Measurements from ENCODE around the gene HOXD4. TPM values are rescaled to one million over a fixed set of nuclear protein-coding genes. Genes with fewer than 3 reads are reported as not detected.
A peak's percentile ranks its signal among the peaks of the same experiment; 100 is the strongest.

Gene HOXD4
- total RNA-seq, 4 donors from 2014 or later: 2.2 to 25.5 (median 15.3) TPM

DNA sequence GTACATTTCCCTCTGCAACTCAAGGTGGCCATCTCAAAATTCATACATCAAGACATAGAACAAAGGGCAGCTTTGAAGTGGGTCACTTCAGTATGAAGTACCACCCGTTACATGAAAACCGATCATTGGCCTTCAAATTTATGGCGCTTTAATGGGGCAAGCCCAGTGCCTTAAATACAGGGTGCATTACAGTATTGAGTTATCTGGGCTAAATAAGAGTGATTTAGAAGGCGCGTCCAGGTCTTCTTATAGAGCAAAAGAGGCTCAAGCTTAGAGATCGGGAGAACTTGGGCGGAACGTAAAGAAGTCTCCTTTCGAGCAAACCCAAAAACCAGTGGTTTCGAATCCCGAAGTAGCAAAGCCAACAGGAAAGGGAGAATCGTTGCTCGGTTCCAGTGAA is 12.9 kb downstream of the HOXD4 start:
- TF ChIP-seq, protein P1, sequence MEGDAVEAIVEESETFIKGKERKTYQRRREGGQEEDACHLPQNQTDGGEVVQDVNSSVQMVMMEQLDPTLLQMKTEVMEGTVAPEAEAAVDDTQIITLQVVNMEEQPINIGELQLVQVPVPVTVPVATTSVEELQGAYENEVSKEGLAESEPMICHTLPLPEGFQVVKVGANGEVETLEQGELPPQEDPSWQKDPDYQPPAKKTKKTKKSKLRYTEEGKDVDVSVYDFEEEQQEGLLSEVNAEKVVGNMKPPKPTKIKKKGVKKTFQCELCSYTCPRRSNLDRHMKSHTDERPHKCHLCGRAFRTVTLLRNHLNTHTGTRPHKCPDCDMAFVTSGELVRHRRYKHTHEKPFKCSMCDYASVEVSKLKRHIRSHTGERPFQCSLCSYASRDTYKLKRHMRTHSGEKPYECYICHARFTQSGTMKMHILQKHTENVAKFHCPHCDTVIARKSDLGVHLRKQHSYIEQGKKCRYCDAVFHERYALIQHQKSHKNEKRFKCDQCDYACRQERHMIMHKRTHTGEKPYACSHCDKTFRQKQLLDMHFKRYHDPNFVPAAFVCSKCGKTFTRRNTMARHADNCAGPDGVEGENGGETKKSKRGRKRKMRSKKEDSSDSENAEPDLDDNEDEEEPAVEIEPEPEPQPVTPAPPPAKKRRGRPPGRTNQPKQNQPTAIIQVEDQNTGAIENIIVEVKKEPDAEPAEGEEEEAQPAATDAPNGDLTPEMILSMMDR (IDR thresholded peaks at IDR 0.05): no peak
- TF ChIP-seq EP300 (IDR thresholded peaks at IDR 0.05; ENCODE audit: low read depth) (no peak), POLR2AphosphoS5 (IDR thresholded peaks at IDR 0.05) (no peak), POLR2A (IDR thresholded peaks at IDR 0.05) (no peak)
- no peaks in the 10 kb centered on the region for H3K9me3 ChIP-seq
- intact Hi-C loops (cut with DNase I; ENCODE audit: low total_unique reads): no loop called here
- H3K27me3 ChIP-seq: peaks cover 73% of the 10 kb centered on the region
- in situ Hi-C loops (cut with MboI; ENCODE audit: low pct_ligation_motif_present in 1 of 4, low pct_unique_long_range_greater_than_20kb in 1 of 4, low sequenced_read_pairs in 3 of 4): no loop called here
- H3K4me1 ChIP-seq: peaks cover 4 to 30% (median 14%) of the 10 kb centered on the region in 4 donors
- no peak overlapping the region for H3K27ac ChIP-seq
- WGBS, 2 donors (ENCODE audit: low coverage in 1 of 2): 61 to 62% methylated on average over 9 to 13 of the region's 13 CpGs
- no peak overlapping the region for H3K4me3 ChIP-seq
- DNase-seq: no peak
- H3K36me3 ChIP-seq: no peaks in the 10 kb centered on the region

DNA sequence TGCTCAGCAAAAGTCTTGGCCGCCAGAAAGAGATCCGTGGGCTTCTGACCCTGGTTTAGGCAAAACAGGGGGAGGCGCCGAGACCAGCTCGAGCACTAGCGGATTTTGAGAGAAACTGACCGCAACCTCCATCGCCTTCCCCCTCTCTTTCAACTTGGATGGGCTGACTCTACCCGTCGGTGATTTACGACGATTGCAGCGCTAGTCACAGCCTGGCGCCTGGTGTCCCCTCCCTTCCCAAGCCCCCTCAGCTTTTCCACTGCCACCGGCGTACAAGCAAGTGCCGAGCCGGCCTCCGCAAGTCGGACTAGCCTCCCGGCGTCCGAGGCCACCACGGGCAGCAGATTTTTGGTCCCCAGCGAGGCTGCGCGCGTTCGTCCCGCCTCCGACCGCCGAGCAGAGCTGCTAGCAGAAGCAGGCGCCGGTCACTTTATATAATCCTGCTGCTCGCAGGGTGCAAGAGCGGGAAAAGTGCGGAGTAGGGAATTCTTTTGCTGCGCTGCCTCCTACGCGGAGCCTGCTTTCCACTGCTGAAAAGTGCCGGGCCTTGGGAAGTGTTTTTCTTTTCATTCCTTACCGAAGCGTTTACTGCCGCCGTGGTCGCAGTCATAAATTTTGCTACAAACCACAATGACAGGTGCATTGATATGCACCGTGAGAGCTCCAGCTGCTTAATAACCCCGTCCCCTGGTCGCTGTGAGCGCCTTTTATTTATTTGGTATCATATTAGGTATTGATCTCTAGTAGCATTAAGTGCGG is 13.4 kb downstream of the HOXD4 start:
- Histone ChIP-seq H3K27me3 (peaks cover 67% of the 10 kb centered on the region), H3K9me3 (no peaks in the 10 kb centered on the region), H3K27ac (no peak overlapping the region), H3K36me3 (no peaks in the 10 kb centered on the region), H3K4me1 (peaks cover 0 to 25% (median 10%) of the 10 kb centered on the region in 4 donors), H3K4me3 (peak overlapping the region in 1 of 4 donors; percentile 24)
- in situ Hi-C loops (cut with MboI; ENCODE audit: low pct_ligation_motif_present in 1 of 4, low pct_unique_long_range_greater_than_20kb in 1 of 4, low sequenced_read_pairs in 3 of 4): no loop called here
- 53 to 60% methylated on average over 13 to 52 of the region's 52 CpGs for WGBS, 2 donors (ENCODE audit: low coverage in 1 of 2)
- DNase-seq: no peak
- intact Hi-C loops (cut with DNase I; ENCODE audit: low total_unique reads): no loop called here
- TF ChIP-seq, protein P1 (IDR thresholded peaks at IDR 0.05): no peak
- TF ChIP-seq POLR2A (IDR thresholded peaks at IDR 0.05) (no peak), POLR2AphosphoS5 (IDR thresholded peaks at IDR 0.05) (no peak), EP300 (IDR thresholded peaks at IDR 0.05; ENCODE audit: low read depth) (no peak)

DNA sequence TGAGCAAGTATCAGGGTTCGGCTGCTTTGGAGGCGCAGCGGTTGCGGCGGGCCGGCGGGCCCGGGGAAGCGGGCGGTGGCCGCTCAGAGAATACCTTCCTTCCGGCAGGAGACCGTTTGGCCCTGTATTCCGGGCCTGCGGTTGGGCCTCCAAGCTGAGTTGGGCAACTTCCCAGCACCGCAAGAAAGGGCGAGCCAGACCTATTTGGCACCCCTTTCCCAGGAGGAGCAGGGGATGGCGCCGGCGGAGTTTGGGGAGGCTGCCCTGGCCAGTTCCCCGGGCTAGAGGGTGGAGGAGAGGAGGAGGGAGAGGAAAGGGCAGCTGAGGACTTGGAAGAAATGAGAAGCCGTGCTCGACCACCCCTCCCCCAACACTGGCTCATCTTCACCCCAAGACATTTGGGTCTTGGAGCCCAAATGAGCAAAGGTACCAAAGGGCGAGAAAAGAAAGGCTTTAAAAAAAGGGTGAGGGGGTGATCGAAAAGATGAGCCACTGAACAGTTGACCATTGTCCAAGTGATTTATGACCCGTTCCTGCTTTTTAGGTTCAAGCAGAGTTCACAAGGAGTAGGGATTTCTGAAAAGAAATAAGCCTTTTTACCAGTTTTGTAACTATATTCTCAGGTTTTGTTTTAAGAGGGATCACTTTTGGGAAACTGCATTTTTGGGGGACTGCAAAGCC is 14.2 kb downstream of the HOXD4 start:
- WGBS, 2 donors (ENCODE audit: low coverage in 1 of 2): 60 to 64% methylated on average over 9 to 26 of the region's 26 CpGs
- intact Hi-C loops (cut with DNase I; ENCODE audit: low total_unique reads) (no loop called here), in situ Hi-C loops (cut with MboI; ENCODE audit: low pct_ligation_motif_present in 1 of 4, low pct_unique_long_range_greater_than_20kb in 1 of 4, low sequenced_read_pairs in 3 of 4) (no loop called here)
- Histone ChIP-seq H3K27ac (no peak overlapping the region), H3K4me3 (no peak overlapping the region), H3K36me3 (no peaks in the 10 kb centered on the region), H3K27me3 (peaks cover 63% of the 10 kb centered on the region), H3K9me3 (no peaks in the 10 kb centered on the region), H3K4me1 (peaks cover 0 to 19% (median 9%) of the 10 kb centered on the region in 4 donors)
- TF ChIP-seq POLR2A (IDR thresholded peaks at IDR 0.05) (no peak), POLR2AphosphoS5 (IDR thresholded peaks at IDR 0.05) (no peak), EP300 (IDR thresholded peaks at IDR 0.05; ENCODE audit: low read depth) (no peak)
- TF ChIP-seq, protein P1 (IDR thresholded peaks at IDR 0.05): no peak
- no peak for DNase-seq

DNA sequence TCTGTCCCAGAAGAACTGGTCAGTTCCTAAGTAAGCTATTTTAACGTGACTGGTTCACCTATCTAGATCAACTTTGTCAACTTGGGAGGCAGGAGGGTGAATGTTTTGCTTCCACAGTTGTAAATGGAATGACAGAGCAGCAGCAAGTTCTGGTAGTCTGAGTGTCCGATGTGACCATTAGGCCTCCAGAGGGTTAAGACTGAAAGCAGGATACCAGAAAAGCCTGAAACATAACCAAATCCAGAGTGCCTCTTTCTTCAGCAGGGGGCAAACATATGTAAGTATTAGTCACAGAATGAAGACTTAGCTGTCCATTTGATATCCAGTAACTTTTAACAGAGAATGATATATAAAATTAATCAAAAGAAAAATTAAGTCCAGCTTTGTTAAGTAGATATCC is 14.9 kb downstream of the HOXD4 start:
- Histone ChIP-seq H3K4me1 (peaks cover 0 to 23% (median 8%) of the 10 kb centered on the region in 4 donors), H3K27me3 (peaks cover 60% of the 10 kb centered on the region)
- intact Hi-C loops (cut with DNase I; ENCODE audit: low total_unique reads): no loop called here

More for the DNA sequence above, 14.9 kb downstream of the HOXD4 start:
- 59 to 85% methylated on average over 2 of the region's 2 CpGs for WGBS, 2 donors (ENCODE audit: low coverage in 1 of 2)
- no peaks in the 10 kb centered on the region for H3K36me3 ChIP-seq
- H3K9me3 ChIP-seq: no peaks in the 10 kb centered on the region
- no peak overlapping the region for H3K27ac ChIP-seq
- no peak for TF ChIP-seq POLR2AphosphoS5 (IDR thresholded peaks at IDR 0.05)
- no peak for TF ChIP-seq POLR2A (IDR thresholded peaks at IDR 0.05)
- TF ChIP-seq EP300 (IDR thresholded peaks at IDR 0.05; ENCODE audit: low read depth): no peak
- in situ Hi-C loops (cut with MboI; ENCODE audit: low pct_ligation_motif_present in 1 of 4, low pct_unique_long_range_greater_than_20kb in 1 of 4, low sequenced_read_pairs in 3 of 4): no loop called here
- H3K4me3 ChIP-seq: no peak overlapping the region
- no peak for DNase-seq

Data from transverse colon (tissue), 4 donors.